ENCODE data around the gene SPON1.

Gene SPON1

GRCh38 chr11:13944911-13945425, 17.6 kb upstream of the SPON1 start:
- DNase-seq = no peak

GRCh38 chr11:13947379-13947778, 15.1 kb upstream of the SPON1 start:
- no peak for DNase-seq

- DNase-seq = no peak
Measured at GRCh38 chr11:13949876-13950275, 12.6 kb upstream of the SPON1 start.

GRCh38 chr11:13952221-13952620, 10.3 kb upstream of the SPON1 start:
- DNase-seq = no peak

- no peak for DNase-seq
Measured at GRCh38 chr11:13952668-13953067, 9.9 kb upstream of the SPON1 start.

GRCh38 chr11:13954591-13954990, 7.9 kb upstream of the SPON1 start:
- no peak for DNase-seq

GRCh38 chr11:13955971-13956421, 6.5 kb upstream of the SPON1 start:
- DNase-seq = peak; percentile 45

GRCh38 chr11:13956988-13957387, 5.5 kb upstream of the SPON1 start:
- no peak for DNase-seq

- DNase-seq = no peak
Measured at GRCh38 chr11:13958641-13959400, 3.7 kb upstream of the SPON1 start.

GRCh38 chr11:13962198-13962561, 343 bp upstream of the SPON1 start:
- DNase-seq = no peak

GRCh38 chr11:13963169-13963948, 836 bp downstream of the SPON1 start:
- no peak for DNase-seq

- no peak for DNase-seq
Measured at GRCh38 chr11:13963949-13964770, 1.6 kb downstream of the SPON1 start.

GRCh38 chr11:13964771-13965074, 2.2 kb downstream of the SPON1 start:
- DNase-seq = no peak

- DNase-seq = no peak
Measured at GRCh38 chr11:13965337-13965736, 2.8 kb downstream of the SPON1 start.

GRCh38 chr11:13966013-13966412, 3.5 kb downstream of the SPON1 start:
- no peak for DNase-seq

- no peak for DNase-seq
Measured at GRCh38 chr11:13966486-13966885, 4.0 kb downstream of the SPON1 start.

GRCh38 chr11:13970986-13971385, 8.5 kb downstream of the SPON1 start:
- no peak for DNase-seq

GRCh38 chr11:13972043-13972910, 9.8 kb downstream of the SPON1 start:
- no peak for DNase-seq

GRCh38 chr11:13972944-13973343, 10.4 kb downstream of the SPON1 start:
- no peak for DNase-seq

GRCh38 chr11:13974631-13975030, 12.1 kb downstream of the SPON1 start:
- no peak for DNase-seq

GRCh38 chr11:13983081-13983751, 20.7 kb downstream of the SPON1 start:
- DNase-seq = no peak

All from activated CD4-positive, CD25-positive, alpha-beta regulatory T cell treated with anti-CD3 and anti-CD28 coated beads, Interleukin-2, amount 50 U/mL, for 72 hours (primary cell).